ENCODE data around the gene RCBTB1.

- TF ChIP-seq POLR2A (IDR thresholded peaks at IDR 0.05) (no peak), CTCF (IDR thresholded peaks at IDR 0.05) (no peak), POLR2AphosphoS5 (IDR thresholded peaks at IDR 0.05) (no peak)
These were observed 49.0 kb downstream of the RCBTB1 start for GRCh38 chr13:49536144-49536873.
